ENCODE results near the gene TNS2.

The TNS2 gene

GRCh38 chr12:53058674-53059433 is 9.0 kb downstream of the TNS2 start:
- DNase-seq (ENCODE audit: low read depth): no peak

- DNase-seq (ENCODE audit: low read depth): no peak
These were observed 9.7 kb downstream of the TNS2 start for GRCh38 chr12:53059434-53060063.

- no peak for DNase-seq (ENCODE audit: low read depth)
These were observed 10.3 kb downstream of the TNS2 start for GRCh38 chr12:53060064-53060720.

- DNase-seq (ENCODE audit: low read depth): no peak
These were observed 10.9 kb downstream of the TNS2 start for GRCh38 chr12:53060721-53061276.

GRCh38 chr12:53061404-53062010 is 11.6 kb downstream of the TNS2 start:
- DNase-seq (ENCODE audit: low read depth): no peak

- DNase-seq (ENCODE audit: low read depth): no peak
These were observed 12.4 kb downstream of the TNS2 start for GRCh38 chr12:53062011-53062961.

- DNase-seq (ENCODE audit: low read depth): no peak
These were observed 13.3 kb downstream of the TNS2 start for GRCh38 chr12:53062977-53063707.

GRCh38 chr12:53063708-53064612 is 14.1 kb downstream of the TNS2 start:
- no peak for DNase-seq (ENCODE audit: low read depth)

- DNase-seq (ENCODE audit: low read depth): no peak
These were observed 15.0 kb downstream of the TNS2 start for GRCh38 chr12:53064613-53065436.

- DNase-seq (ENCODE audit: low read depth): no peak
These were observed 15.6 kb downstream of the TNS2 start for GRCh38 chr12:53065470-53065869.

GRCh38 chr12:53065975-53066931 is 16.4 kb downstream of the TNS2 start:
- DNase-seq (ENCODE audit: low read depth): no peak

GRCh38 chr12:53067074-53067992 is 17.5 kb downstream of the TNS2 start:
- no peak for DNase-seq (ENCODE audit: low read depth)

GRCh38 chr12:53067993-53068770 is 18.3 kb downstream of the TNS2 start:
- DNase-seq (ENCODE audit: low read depth): no peak

- no peak for DNase-seq (ENCODE audit: low read depth)
These were observed 19.1 kb downstream of the TNS2 start for GRCh38 chr12:53068811-53069585.
